NAMALWA (cell line): Measurements from ENCODE around the gene CDHR1.
"Not testable (repeated sequence)": the region's sequence is repeated elsewhere in the genome, so short reads cannot be mapped to it uniquely, and the experiment has no call there.

ENCODE experiments used
- DNase-seq: peaks from one replicate; pipeline ENCODE4 v3.0.0-alpha.2; 2015; ENCODE audit warnings: low spot score

CDHR1 gene

DNA sequence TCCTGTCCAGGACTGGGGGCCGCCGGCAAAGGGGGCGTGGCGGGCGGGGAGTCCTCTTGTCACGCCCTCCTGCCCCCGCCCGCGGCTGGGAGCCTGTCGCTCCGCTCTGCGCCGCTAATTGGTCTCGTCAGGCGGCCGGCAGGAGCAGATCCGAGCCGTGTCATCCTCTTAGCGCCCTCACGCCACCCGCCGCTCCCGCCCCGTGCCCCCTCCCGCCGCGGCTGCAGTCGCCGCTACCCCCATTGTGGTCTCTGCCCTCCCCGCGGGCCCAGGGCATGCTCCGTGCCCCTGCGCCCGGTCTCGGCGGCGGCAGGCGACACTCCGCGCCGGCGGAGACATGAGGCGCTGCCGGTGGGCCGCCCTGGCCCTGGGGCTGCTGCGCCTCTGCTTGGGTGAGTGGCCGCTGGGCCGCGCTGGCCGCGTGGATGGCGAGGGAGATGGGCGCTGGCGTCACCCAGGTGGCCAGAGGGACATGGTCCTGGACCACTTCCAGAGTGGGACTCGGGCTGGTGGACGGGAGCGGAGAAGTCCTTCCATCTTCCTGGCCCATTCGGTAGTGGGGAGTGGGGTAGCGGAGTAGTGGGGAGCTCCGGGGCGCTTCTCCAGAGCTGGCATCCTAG lies at the start of gene CDHR1:
Gene CDHR1 (plus strand): TSS at position 114 of the 620 bp plus-strand sequence. CDS start 224 bp downstream, at position 338.
- DNase-seq: peak; percentile 41

DNA sequence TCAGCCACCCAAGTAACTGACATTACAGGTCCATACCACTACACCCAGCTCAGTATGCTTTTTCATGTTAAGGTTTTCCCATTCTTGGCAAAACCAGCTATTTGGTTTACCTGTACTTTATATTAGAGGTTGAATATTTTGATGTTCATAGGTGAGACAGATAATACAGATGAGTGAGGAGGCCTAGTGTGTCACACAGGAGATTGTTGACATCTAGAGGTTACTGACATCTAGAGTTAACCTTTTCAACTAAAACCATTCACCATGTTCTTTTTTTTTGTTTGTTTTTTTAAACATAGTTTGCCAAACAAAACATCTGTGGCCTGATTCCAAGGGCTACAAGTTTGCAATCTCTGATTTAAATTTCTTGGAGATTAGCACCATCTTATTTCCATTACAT lies 47.0 kb upstream of the CDHR1 start:
- DNase-seq: no peak

DNA sequence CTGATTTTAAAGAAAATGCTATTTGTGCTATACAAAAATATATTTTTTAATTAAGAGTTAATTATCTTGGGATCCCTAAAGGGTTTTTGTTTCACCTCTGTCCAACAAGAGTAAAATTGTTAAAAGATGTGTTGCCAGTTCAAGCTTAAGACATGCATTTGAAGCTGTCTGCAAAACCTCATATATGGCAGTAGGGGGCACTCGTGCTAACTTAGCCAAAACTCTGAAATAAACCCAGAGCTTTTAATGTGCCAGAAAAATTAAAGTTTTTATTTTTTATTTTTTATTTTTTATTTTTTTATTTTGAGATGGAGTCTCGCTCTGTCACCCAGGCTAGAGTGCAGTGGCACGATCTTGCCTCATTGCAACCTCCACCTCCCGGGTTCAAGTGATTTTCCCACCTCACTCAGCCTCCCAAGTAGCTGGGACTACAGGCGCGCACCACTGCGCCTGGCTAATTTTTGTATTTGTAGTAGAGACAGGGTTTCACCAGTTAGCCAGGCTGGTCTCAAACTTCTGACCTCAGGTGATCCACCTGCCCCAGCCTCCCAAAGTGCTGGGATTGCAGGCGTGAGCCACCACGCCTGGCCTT lies 46.2 kb upstream of the CDHR1 start:
- DNase-seq: peak; percentile 58

DNA sequence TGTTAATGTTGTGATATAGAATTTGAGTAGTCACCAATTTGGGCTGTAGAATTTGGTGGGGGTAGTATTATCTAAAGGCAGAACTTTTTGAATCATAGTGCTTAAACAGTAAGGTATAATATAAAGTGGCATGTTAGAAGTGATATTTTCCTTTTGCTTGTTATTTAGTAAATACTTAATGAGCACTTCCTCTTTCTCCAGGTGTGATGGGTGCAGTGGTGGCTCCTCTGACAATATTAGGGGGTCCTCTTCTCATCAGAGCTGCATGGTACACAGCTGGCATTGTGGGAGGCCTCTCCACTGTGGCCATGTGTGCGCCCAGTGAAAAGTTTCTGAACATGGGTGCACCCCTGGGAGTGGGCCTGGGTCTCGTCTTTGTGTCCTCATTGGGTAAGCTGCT lies 44.5 kb upstream of the CDHR1 start:
- no peak for DNase-seq

DNA sequence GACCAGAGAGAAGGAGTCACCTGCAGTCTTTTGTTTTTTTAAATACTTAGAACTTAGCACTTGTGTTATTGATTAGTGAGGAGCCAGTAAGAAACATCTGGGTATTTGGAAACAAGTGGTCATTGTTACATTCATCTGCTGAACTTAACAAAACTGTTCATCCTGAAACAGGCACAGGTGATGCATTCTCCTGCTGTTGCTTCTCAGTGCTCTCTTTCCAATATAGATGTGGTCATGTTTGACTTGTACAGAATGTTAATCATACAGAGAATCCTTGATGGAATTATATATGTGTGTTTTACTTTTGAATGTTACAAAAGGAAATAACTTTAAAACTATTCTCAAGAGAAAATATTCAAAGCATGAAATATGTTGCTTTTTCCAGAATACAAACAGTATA lies 41.6 kb upstream of the CDHR1 start:
- no peak for DNase-seq

DNA sequence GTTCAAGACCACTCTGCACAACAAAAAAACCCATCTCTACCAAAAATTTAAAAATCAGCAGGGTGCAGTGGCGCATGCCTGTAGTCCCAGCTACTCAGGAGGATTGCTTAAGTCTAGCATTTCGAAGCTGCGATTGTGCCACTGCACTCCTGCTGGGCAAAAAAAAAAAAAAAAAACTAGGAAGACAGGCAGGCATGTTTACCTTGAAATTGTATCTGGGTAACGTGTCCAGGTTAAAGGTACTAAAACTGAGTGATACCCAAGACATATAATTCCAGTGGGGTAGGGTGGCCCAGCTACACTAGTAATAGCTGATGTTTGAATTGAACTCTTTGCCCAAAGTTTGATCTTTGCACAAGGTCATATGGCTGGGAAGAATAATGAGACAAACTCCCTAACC lies 38.8 kb upstream of the CDHR1 start:
- no peak for DNase-seq

DNA sequence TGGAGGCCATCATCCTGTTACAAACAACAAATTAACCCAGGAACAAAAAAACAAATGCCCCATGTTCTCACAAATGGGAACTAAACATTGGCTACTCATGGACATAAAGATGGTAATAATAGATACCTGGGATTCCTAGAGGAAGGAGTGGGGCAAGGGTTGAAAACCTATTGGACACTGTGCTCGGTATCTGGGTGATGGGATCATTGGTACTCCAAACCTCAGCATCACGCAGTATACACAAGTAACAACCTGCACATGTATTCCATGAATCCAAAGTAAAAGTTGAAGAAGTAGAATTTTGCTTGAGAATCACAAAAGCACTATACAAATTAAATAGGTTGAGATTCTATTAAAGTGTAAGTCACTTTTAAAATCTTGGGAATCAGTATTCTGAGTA lies 38.3 kb upstream of the CDHR1 start:
- no peak for DNase-seq

DNA sequence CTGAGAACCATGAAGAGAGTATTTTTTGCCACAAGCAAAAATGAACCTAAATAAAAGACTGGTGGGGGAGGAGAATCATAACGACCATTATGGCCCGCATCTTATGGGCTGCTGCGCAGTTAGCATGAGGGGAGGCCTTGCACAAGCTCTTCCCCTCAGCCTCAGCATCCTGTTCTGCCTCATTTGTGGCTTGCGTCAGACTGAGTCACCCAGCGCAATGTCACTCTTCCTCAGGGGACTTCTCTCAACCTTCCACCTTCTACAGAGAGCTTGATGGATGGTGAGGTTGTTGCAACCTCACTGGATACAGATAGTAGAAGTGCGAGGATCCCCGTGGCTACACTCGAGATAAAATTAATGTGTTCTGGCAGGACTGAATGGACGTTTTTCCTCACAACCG lies 37.6 kb upstream of the CDHR1 start:
- no peak for DNase-seq

DNA sequence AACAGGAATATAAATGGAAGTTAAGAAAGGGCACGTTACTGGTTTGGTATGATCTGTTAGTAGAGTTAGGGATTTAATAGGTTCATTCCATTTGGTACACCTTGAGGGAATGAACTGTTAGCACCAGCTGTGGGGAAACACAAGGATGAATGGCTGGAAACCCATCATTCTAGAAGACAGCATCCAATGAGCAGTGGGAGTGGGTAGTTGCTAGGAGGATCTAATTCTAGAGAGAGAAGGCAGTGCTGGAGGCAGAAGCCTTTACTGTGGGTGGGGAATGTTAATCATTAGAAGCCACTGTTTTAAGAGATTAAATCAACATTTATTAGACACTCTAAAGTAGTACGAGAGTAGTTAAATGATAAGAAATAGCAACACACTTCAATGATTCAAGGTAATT lies 36.3 kb upstream of the CDHR1 start:
- no peak for DNase-seq

DNA sequence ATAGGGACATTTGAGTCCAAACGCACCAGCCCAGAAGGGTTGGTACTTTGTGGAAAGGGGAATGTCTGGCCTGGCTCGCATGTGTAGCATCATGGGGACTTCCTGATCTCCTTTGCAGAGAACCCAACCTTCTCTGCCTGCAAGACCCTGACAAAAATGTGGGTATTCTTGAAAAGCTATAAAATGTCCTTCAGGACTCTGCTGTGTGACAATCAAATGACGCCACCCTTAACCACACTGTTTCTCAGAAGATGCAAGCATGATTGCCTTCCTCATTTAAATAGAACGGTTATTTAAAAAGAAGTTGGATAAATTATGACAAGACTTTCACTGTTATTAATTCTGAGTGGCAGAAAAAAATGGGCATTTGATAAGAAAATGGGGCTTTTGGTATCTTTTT lies 35.8 kb upstream of the CDHR1 start:
- DNase-seq: no peak

DNA sequence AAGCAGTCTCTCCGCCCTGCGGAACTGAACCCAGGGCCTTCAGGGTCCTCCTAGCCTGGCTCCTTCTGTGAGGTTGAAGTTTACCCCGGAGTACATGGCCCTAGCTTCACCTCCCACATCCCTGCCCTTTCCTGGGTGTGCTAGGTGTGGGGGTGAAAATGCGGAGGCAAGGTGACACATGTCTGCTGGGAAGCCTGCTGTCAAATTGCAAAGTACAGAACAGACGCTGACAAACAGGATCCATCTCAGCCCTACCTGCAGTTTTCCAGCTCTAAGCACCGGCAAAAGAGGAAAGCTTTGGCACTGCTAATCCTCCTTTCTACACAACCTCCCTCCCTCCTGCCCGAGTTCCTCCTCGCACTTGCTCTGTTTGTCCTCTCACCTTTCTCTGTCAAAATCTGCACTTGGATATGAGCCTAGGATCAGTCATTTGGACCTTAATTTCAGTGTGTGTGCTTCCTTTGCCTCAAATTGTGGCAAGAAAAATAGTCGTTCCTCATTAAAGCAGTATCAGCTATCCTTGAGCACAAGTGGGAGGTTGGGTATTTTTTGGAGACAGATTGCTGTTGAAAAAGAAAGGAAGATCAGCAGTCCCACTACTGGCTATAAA lies 35.2 kb upstream of the CDHR1 start:
- DNase-seq: no peak

DNA sequence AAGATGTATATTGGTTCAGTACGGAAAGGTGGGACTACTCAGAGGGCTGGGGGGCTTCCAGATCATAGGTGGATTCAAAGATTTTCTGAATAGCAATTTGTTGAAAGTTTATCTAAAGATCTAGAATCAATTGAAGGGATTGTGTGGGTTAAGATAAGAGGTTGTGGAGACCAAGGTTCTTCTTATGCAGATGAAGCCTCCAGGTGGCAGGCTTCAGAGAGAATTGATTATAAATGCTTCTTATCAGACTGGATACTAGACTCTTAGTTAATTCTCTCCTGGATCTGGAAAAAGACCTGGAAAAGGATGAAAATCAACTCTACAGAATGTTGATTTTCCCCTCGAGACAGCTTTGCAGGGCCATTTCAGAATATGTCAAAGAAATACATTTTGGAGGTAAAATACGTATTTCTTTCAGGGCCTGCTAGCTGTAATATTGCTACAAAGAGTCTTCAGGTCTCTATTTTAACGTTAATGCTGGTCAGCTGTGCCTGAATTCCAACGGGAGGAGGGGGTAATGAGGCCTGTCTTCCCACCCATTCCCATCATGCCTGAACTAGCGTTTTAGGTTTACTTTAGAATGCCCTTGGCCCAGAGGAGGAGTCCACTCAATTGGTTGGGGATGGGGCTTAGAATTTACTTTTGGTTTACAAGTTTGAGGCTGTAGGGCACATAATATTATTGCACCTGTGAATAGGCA lies 33.5 kb upstream of the CDHR1 start:
- DNase-seq: no peak

DNA sequence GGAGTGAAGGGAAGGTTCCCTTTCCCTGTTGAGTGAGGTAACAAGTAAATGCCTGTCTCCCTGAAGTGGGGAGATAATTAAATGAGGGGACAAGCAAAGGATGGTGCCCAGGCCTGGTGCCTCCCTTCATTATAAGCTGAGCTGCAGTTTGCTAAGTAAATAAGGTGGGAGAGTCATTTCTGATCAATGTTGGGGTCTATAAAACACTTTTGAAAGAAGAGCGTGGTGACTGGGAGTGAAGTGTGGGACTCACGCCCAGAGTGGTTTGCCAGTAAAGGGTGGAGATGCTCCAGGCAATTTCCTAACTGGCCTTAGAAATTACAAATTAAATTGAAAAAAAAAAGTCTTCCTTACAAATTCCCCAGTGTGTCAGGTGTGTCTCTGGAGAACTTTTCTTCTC lies 30.3 kb upstream of the CDHR1 start:
- DNase-seq: no peak

DNA sequence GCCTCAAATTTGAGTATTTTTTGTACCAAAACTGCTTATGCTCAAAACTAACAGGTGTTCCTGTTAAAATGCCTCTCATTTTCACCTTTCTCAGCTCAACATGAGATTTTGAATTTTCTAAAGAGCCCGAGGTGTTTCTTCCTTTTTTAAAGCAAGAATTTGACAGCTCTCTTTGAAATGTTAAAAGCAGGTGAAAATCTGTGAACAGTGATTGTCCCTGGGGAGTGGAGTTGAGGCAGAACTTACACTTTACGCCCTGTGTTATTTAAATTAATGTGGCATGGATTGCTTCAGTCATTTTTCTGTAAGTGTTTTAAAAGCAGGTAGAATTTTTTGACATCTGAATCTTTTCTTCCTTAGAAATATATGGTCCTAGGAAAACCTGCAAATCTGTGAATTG lies 29.9 kb upstream of the CDHR1 start:
- no peak for DNase-seq

DNA sequence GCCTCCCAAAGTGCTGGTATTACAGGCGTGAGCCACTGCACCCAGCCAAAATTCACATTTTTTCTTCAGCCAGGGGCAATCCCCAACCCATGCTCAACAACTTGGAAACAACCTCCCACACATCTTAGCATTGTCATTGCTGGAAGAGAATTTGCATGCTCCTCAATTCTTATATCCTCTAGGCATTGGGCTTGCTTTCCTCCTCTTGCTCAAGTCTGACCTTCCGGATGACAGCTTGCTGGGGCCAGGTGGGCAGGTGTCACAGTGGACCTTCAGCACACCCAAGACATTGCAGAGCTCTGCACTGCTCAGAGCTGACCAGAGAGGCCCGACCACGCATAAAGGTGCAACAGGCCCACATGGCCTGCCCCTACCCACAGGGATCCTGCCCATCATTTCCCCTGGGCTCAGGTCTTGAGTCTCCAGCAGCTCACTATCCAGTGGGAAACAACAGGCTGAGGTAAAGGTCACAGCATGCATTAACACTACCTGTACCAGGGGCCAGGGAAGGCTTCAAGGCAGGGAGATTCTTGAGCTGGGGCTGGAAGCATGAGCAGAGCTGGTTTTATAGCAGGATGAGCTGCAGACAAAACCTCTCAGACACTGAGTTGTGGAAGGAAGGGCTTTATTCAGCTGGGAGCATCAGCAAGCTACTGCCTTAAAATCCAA lies 27.6 kb upstream of the CDHR1 start:
- DNase-seq: no peak

DNA sequence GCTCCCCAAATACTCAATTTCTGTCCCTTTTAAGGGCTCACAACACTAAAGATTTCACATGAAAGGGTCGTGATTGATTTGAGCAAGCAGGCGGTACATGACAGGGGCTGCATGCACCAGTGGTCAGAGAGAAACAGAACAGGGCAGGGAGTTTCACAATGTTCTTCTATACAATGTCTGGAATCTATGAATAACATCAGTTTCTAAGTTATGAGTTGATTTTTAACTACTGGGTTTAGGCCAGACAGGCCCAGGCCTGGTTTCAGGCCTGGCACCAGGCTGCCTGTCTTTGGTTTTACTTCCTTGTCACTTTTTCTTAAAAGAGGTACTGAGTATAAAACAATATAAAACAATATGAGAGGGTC lies 27.1 kb upstream of the CDHR1 start:
- not testable (repeated sequence) for DNase-seq

DNA sequence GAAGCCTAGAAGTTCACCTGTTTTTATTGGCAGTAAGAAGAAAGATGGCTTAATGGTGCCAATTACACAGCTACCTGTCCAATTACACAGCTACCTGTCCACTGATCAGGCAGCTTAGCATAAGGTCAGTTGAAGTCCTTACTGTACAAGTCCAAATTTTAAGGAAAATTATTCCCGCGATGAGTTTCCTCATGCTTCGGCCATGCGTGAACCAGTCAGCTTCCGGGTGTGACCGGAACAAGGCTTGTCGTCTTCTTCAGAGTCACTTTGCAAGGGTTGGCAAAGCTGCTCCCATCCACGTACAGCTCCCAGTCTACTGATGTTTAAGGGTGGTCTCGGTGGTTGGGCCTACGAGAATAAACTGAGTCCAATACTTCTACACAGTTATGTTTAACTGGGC lies 26.0 kb upstream of the CDHR1 start:
- DNase-seq: not testable (repeated sequence)

DNA sequence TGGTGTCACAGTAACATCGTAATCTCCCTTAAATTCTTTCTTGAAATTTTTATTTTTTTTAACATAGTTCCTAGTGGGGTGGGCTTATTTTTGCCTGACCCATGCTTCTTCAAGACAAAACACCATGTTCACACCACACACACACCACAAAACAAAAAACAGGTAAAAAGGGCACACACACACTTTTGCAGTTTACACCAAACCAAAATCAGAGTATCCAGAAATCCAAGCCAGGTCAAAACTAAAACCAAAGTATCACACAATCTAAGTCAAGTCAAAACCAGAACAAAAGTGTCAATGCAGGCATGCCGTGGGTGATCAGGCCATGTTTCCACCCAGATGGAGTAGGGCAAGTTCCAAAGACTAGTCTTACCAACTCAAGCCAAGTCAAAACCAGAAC lies 23.1 kb upstream of the CDHR1 start:
- DNase-seq: not testable (repeated sequence)

DNA sequence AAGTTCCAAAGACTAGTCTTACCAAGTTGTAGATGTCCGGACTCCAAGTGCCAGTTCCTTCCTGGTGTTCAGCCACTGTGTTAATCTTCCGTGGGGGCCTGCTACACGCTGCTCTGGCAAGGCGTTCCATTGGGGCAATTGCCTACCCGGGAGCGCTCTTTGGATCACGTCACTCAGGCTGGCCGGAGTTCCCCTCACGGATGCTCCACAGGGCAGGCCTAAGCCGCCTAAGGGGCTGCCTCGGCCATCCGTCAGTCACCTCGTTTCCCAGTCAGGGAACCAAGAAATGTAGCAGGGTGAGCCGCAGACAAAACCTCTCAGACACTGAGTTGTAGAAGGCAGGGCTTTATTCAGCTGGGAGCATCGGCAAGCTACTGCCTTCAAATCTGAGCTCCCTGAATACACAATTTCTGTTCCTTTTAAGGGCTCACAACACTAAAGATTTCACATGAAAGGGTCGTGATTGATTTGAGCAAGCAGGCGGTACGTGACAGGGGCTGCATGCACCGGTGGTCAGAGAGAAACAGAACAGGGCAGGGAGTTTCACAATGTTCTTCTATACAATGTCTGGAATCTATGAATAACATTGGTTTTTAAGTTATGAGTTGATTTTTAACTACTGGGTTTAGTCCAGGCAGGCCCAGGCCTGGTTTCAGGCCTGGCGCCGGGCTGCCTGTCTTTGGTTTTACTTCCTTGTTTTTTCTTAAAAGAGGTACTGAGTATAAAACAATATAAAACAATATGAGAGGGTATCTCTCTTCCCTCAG lies 22.5 kb upstream of the CDHR1 start:
- not testable (repeated sequence) for DNase-seq

DNA sequence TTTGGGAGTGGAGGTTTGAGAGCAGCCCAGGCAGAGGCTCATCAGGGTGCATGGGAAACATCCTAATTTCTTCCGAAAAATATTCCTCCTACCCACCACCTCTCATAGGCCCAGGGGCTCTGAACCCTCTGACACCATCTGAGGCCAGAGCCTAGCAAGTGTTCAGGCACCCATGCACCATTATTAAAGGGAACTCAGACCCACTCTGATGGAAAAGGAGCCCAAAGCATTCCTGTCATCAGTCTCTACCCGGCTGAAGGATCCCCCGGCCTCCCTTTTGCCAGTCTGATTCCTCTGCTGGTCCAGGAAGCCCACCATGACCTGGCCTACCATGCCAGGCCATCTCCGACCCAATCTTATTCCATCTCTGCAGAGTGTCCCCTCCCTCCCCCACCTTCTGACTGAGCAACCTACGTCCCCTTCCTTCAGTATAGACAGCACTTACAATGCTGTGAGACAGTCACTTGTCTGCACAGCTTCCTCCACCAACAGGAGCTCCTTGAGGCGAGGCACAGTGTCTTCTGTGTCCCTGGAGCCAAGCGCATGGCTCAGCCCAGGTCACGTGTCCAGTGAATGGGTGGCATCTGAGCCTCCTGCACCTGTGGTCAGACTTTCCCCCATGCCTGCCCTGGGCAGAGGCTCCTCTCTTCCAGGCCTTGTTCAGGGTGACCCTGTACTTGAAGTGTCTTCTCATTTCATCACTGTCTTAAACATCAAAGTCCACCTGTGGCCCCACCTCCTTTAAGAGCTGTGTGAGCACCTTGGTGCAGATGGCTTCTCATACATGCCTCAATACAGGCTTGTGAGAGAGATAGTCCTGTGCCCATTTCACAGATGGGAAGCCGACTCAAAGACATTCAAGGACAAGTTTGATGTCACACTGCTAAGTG lies 21.6 kb upstream of the CDHR1 start:
- DNase-seq: no peak

DNA sequence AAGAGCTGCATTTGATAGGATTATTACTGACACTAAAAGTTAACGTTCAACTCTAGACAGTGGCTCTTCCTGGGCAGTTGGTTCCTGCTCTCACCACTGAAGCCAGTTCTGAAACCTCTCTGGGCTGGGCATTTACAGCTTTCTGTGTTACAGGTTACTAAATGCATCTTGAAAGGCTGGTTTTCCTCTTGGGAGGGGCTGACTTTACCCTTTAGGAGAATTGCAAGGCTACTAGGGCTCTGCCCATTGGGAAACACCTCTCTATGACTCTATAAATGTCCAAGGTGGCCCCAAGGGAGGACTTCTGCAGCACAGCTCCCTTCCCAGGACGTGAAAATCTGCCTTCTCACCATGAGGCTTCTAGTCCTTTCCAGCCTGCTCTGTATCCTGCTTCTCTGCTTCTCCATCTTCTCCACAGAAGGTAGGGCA lies 20.8 kb upstream of the CDHR1 start, which contains the start of gene GPR15LG:
Gene GPR15LG (plus strand): TSS at position 301 of the 429 bp plus-strand sequence. CDS start 51 bp downstream, at position 352.
- no peak for DNase-seq
